CD4-positive, alpha-beta T cell treated with Interleukin-4 for 1 hour (primary cell): ENCODE data around the gene XPO6.
A peak's percentile ranks its signal among the peaks of the same experiment; 100 is the strongest.

Experiments
- DNase-seq, 2 donors: peaks; one replicate each; pipeline ENCODE4 v3.0.0-alpha.2; 2020 to 2022

Gene XPO6

GRCh38 chr16:28182183-28182582 is 29.6 kb downstream of the XPO6 start:
- peak in 1 of 2 donors; percentile 25 for DNase-seq

- DNase-seq, result no peak
These were observed 30.2 kb downstream of the XPO6 start for GRCh38 chr16:28181515-28181914.

GRCh38 chr16:28180655-28181460 is 30.9 kb downstream of the XPO6 start:
- DNase-seq, result peak; percentile 27 to 38

GRCh38 chr16:28179354-28179753 is 32.4 kb downstream of the XPO6 start:
- DNase-seq, result no peak

- no peak for DNase-seq
These were observed 36.0 kb downstream of the XPO6 start for GRCh38 chr16:28175715-28176114.

- DNase-seq, result no peak
These were observed 39.4 kb downstream of the XPO6 start for GRCh38 chr16:28172336-28172735.

GRCh38 chr16:28171816-28172215 is 39.9 kb downstream of the XPO6 start:
- no peak for DNase-seq

GRCh38 chr16:28168991-28169554 is 42.7 kb downstream of the XPO6 start:
- peak; percentile 56 to 67 for DNase-seq

- DNase-seq, result no peak
These were observed 44.0 kb downstream of the XPO6 start for GRCh38 chr16:28167730-28168129.

- no peak for DNase-seq
These were observed 44.5 kb downstream of the XPO6 start for GRCh38 chr16:28167221-28167620.

- no peak for DNase-seq
These were observed 45.2 kb downstream of the XPO6 start for GRCh38 chr16:28166394-28167208.

GRCh38 chr16:28165598-28165997 is 46.2 kb downstream of the XPO6 start:
- no peak for DNase-seq

- DNase-seq, result no peak
These were observed 47.6 kb downstream of the XPO6 start for GRCh38 chr16:28164140-28164539.

GRCh38 chr16:28163699-28164098 is 48.1 kb downstream of the XPO6 start:
- no peak for DNase-seq

GRCh38 chr16:28162326-28162877 is 49.4 kb downstream of the XPO6 start:
- DNase-seq, result no peak

- DNase-seq, result no peak
These were observed 50.1 kb downstream of the XPO6 start for GRCh38 chr16:28161626-28162025.

GRCh38 chr16:28158136-28158535 is 53.6 kb downstream of the XPO6 start:
- DNase-seq, result no peak

GRCh38 chr16:28156056-28156680 is 55.6 kb downstream of the XPO6 start:
- DNase-seq, result no peak

- no peak for DNase-seq
These were observed 56.5 kb downstream of the XPO6 start for GRCh38 chr16:28155293-28155692.

GRCh38 chr16:28151180-28151579 is 60.6 kb downstream of the XPO6 start:
- DNase-seq, result no peak

- DNase-seq, result peak; percentile 35 to 40
These were observed 62.5 kb downstream of the XPO6 start for GRCh38 chr16:28149011-28149888.

GRCh38 chr16:28146536-28146935 is 65.2 kb downstream of the XPO6 start:
- no peak for DNase-seq
